Endothelial cell (in vitro differentiated cells): Measurements from ENCODE around the gene CBX8. TPM values are rescaled to one million over a fixed set of nuclear protein-coding genes. Genes with fewer than 3 reads are reported as not detected.

Experiments used
- DNase-seq: peaks from one replicate; pipeline ENCODE4 v3.0.0; 2021; ENCODE audit warnings: low spot score
- H3K27ac Mint-ChIP-seq: one replicate; pipeline ENCODE4 v1.8.0; 2021; ENCODE audit warnings: mixed read lengths, inconsistent platforms; ENCODE audit not compliant: unreplicated experiment
- H3K27me3 Mint-ChIP-seq: one replicate; pipeline ENCODE4 v1.8.0; 2021; ENCODE audit warnings: mild to moderate bottlenecking, moderate library complexity, mixed read lengths, inconsistent platforms; ENCODE audit not compliant: unreplicated experiment
- H3K36me3 Mint-ChIP-seq: one replicate; pipeline ENCODE4 v1.8.0; 2021; ENCODE audit warnings: mild to moderate bottlenecking, low read depth, mixed read lengths, inconsistent platforms; ENCODE audit not compliant: unreplicated experiment
- H3K4me1 Mint-ChIP-seq: one replicate; pipeline ENCODE4 v1.8.0; 2021; ENCODE audit warnings: mild to moderate bottlenecking, mixed read lengths, inconsistent platforms; ENCODE audit not compliant: unreplicated experiment
- H3K4me3 Mint-ChIP-seq: one replicate; pipeline ENCODE4 v1.8.0; 2021; ENCODE audit warnings: mild to moderate bottlenecking, mixed read lengths, inconsistent platforms; ENCODE audit not compliant: unreplicated experiment
- H3K9me3 Mint-ChIP-seq: one replicate; pipeline ENCODE4 v1.8.0; 2021; ENCODE audit warnings: mixed read lengths, inconsistent platforms; ENCODE audit not compliant: unreplicated experiment
- total RNA-seq: library from RNA; stranded (reverse); fragmentation: NEBNext Ultra II Directional; extraction: Animal tissue kit (Norgen Biotek cat#: 25700); gene quantifications from one replicate; pipeline ENCODE4 v1.2.1, GENCODE V29; 2021; ENCODE audit not compliant: unreplicated experiment
- TF ChIP-seq, protein P1 (sequence below): fragments of 200-600 bp; sonication (generic); IDR thresholded peaks from one replicate; pipeline ENCODE4 v1.5.0; 2021; ENCODE audit warnings: antibody characterized with exemption; ENCODE audit not compliant: unreplicated experiment

The CBX8 gene
- total RNA-seq, 1 donor from 2014 or later, result 3.3 TPM

- no peak for DNase-seq
- Mint-ChIP-seq H3K27me3 (peaks cover 23% of the 10 kb centered on the region), H3K9me3 (no peaks in the 10 kb centered on the region), H3K36me3 (peaks cover 5% of the 10 kb centered on the region), H3K4me1 (peaks cover 20% of the 10 kb centered on the region), H3K27ac (no peak overlapping the region), H3K4me3 (no peak overlapping the region)
- TF ChIP-seq, protein P1, sequence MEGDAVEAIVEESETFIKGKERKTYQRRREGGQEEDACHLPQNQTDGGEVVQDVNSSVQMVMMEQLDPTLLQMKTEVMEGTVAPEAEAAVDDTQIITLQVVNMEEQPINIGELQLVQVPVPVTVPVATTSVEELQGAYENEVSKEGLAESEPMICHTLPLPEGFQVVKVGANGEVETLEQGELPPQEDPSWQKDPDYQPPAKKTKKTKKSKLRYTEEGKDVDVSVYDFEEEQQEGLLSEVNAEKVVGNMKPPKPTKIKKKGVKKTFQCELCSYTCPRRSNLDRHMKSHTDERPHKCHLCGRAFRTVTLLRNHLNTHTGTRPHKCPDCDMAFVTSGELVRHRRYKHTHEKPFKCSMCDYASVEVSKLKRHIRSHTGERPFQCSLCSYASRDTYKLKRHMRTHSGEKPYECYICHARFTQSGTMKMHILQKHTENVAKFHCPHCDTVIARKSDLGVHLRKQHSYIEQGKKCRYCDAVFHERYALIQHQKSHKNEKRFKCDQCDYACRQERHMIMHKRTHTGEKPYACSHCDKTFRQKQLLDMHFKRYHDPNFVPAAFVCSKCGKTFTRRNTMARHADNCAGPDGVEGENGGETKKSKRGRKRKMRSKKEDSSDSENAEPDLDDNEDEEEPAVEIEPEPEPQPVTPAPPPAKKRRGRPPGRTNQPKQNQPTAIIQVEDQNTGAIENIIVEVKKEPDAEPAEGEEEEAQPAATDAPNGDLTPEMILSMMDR, result no peak
Measured at GRCh38 chr17:79826841-79827578, 30.1 kb upstream of the CBX8 start.

DNA sequence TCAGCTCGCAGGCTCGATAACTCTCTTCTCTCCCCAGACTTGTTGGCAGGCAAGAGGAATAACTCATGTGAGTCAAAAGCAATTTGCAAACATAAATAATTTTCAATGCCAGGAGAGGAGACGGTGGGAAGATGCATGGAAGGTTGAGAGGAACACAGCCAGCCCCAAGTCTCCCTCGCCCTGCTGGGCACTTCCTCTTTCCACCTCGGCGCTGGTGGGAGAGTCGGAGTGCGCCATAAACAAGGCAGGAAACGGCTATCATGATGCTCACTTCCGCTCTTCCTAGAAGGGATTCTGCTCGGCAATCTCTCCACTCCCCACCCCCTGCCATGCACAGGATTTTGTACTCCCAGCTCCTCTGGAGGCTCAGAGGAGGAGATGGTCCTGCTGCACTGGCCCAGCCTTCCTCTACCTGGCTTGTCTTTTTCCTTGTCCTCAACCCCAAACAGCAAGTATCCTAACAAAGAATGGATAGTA, 29.4 kb upstream of the CBX8 start:
- TF ChIP-seq, protein P1, result no peak
- Mint-ChIP-seq H3K4me3 (no peak overlapping the region), H3K27ac (no peak overlapping the region), H3K36me3 (peaks cover 5% of the 10 kb centered on the region), H3K4me1 (peaks cover 22% of the 10 kb centered on the region), H3K27me3 (peaks cover 20% of the 10 kb centered on the region), H3K9me3 (no peaks in the 10 kb centered on the region)
- DNase-seq, result no peak

- Mint-ChIP-seq H3K4me3 (no peak overlapping the region), H3K36me3 (peaks cover 5% of the 10 kb centered on the region), H3K27ac (no peak overlapping the region), H3K9me3 (no peaks in the 10 kb centered on the region), H3K27me3 (peaks cover 20% of the 10 kb centered on the region), H3K4me1 (peaks cover 23% of the 10 kb centered on the region)
- no peak for DNase-seq
- TF ChIP-seq, protein P1, result no peak
Measured at GRCh38 chr17:79825580-79825921, 28.7 kb upstream of the CBX8 start.

DNA sequence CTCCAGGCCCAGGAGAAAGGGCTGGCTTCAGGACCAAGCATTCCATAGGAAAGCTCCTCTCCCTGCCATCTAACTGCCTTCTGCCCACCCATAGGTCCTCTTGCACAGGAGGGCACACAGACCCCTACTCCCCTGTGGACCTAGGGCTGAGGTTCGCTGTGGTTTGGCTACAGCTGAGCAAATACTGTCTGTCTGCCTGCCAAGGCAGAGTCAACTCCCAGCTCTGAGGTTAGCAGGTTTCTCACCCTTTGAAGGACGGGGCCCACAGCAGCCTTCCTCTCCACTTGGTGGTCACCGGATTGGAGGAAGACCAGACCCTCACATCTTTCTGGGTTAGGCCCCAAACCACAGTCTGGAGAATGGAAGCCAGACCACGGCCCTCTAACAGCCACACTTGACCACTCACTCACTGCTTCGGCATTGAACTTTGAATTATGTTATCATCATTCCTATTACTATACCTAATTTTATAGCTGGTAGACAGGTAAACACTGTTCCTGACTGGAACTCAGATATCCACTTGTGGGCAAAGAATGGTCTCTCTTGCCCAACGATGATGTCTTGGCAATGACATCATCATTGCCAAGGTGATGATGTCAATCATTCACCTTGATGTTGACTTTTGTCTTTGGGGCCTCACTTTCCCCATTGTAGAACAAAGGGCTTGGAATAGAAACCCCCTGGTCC, 28.2 kb upstream of the CBX8 start:
- peaks cover 5% of the 10 kb centered on the region for H3K36me3 Mint-ChIP-seq
- TF ChIP-seq, protein P1, result no peak
- H3K27me3 Mint-ChIP-seq, result peaks cover 20% of the 10 kb centered on the region
- H3K4me1 Mint-ChIP-seq, result peaks cover 23% of the 10 kb centered on the region
- no peaks in the 10 kb centered on the region for H3K9me3 Mint-ChIP-seq
- H3K4me3 Mint-ChIP-seq, result no peak overlapping the region
- H3K27ac Mint-ChIP-seq, result no peak overlapping the region
- no peak for DNase-seq

GRCh38 chr17:79824234-79824633, 27.4 kb upstream of the CBX8 start:
- Mint-ChIP-seq H3K4me1 (peaks cover 22% of the 10 kb centered on the region), H3K9me3 (no peaks in the 10 kb centered on the region), H3K4me3 (no peak overlapping the region), H3K27me3 (peaks cover 23% of the 10 kb centered on the region), H3K36me3 (peaks cover 5% of the 10 kb centered on the region), H3K27ac (no peak overlapping the region)
- TF ChIP-seq, protein P1, result no peak
- DNase-seq, result no peak
